Pancreas (tissue), 10 donors: Measurements from ENCODE around the gene UMPS. TPM values are rescaled to one million over a fixed set of nuclear protein-coding genes. Genes with fewer than 3 reads are reported as not detected.
A peak's percentile ranks its signal among the peaks of the same experiment; 100 is the strongest.
"Not testable (repeated sequence)": the region's sequence is repeated elsewhere in the genome, so short reads cannot be mapped to it uniquely, and the experiment has no call there.

Experiments used
- ATAC-seq, 4 donors: fragments of 200-7000 bp; cut with Tn5 transposase; one replicate each; pipeline versions ENCODE4 v1.8.0 to v1.9.1; 2020; ENCODE audit warnings: mild to moderate bottlenecking in 4 of 4, moderate library complexity in 4 of 4
- DNase-seq, 6 donors: peaks; one replicate each; pipeline ENCODE4 v3.0.0-alpha.2; 2020
- FAIRE-seq: peaks from 2 replicates; lab custom pipeline; 2012; peaks lifted over from hg19 to GRCh38; lab: Jason Lieb, UNC
- H3K27ac ChIP-seq, 4 donors: fragments of 200-600 bp; sonication (generic); 1 replicate in 3 of 4; 2 replicates in 1 of 4; pipeline versions ENCODE4 v1.5.0 to v1.8.0; 2020
- H3K27me3 ChIP-seq, 4 donors: fragments of 200-600 bp; one replicate each; pipeline ENCODE4 v1.8.0; 2021
- H3K36me3 ChIP-seq, 3 donors: fragments of 200-600 bp; sonication (generic) in 1 of 3; one replicate each; pipeline versions ENCODE4 v1.5.0 to v1.8.0; 2020 to 2021
- H3K4me1 ChIP-seq, 3 donors: fragments of 200-600 bp; one replicate each; pipeline ENCODE4 v1.8.0; 2021
- H3K4me3 ChIP-seq, 4 donors: fragments of 200-600 bp; sonication (generic) in 2 of 4; one replicate each; pipeline versions ENCODE4 v1.5.0 to v1.8.0; 2020 to 2021
- H3K9me3 ChIP-seq, 4 donors: fragments of 200-600 bp; one replicate each; pipeline ENCODE4 v1.8.0; 2021
- WGBS, 2 donors: extraction: QIAGEN DNeasy Blood & Tissue Kit; methylation state at CpG; one replicate each; pipeline ENCODE4 v1.1.7; 2013; 5-methylcytosine and 5-hydroxymethylcytosine counted together
- intact Hi-C, 3 donors: fragments of 100-400 bp; cut with DNase I; formaldehyde crosslinking; loops; one replicate each; pipeline versions ENCODE4 v1.11.1 to v1.14.2; 2022
- polyA plus RNA-seq, 2 donors: library from polyadenylated mRNA; stranded (reverse); fragments of 200-250 nt; gene quantifications; one replicate each; pipeline ENCODE4 v1.2.3, GENCODE V29; 2013
- total RNA-seq, 6 donors: library from RNA; stranded (reverse); fragmentation: NEBNext Ultra II Directional in 4 of 6; extraction: Animal tissue kit (Norgen Biotek cat#: 25700) in 4 of 6; gene quantifications; one replicate each; pipeline versions ENCODE4 v1.2.1 to v1.2.4, GENCODE V29; 2021 to 2023
- TF ChIP-seq, protein P1 (sequence below), 4 donors: fragments of 200-600 bp; sonication (generic) in 3 of 4; IDR thresholded peaks; one replicate each; pipeline versions ENCODE4 v1.5.0 to v1.8.0; 2021; ENCODE audit warnings: antibody characterized with exemption in 4 of 4
- donor health status: healthy with polysubstance abuse.
- donor health status: DM: no; HTN: no; CAD: no; lungs with moderate emphysema.
- donor health status: DM: no; HTN: no; CAD: no.
- donor health status: control.
- donor health status: control.
- donor health status: Bipolar disorder and iron deficiency.
- donor health status: DM: yes; HTN: yes; CAD: no.
- donor health status: DM: no; HTN: no; CAD: no.
- donor health status: DM: no; HTN: no; CAD: no.
- donor health status: DM: yes; HTN: yes; CAD: no.

The UMPS gene
- total and polyA plus RNA-seq, 8 donors = 6.6 to 20.1 (median 11.1) TPM

DNA sequence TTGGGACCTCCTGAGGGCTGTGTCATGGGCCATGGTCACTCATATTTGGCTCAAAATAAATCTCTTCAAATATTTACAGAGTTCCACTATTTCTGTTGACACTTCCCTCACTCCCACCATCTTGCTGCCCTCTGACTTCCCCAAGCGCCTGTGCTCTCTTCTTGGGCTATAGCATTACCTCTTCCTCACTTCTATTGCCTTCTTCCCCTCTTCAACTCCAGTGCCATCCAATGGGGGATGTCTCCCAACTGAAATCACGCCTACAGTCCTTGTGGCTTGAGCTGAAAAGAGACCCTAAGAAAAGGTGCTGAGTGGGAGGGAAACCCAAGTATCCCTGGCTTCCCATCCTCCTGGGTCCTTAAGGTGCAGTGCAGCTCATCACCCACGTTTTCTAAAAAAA, 21.8 kb downstream of the UMPS start:
- DNase-seq (no peak), ATAC-seq (no peak), FAIRE-seq (no peak)
- Histone ChIP-seq H3K4me3 (no peak overlapping the region), H3K9me3 (no peaks in the 10 kb centered on the region), H3K27me3 (no peaks in the 10 kb centered on the region), H3K4me1 (no peaks in the 10 kb centered on the region), H3K36me3 (no peaks in the 10 kb centered on the region), H3K27ac (no peak overlapping the region)
- WGBS, 2 donors = 71 to 84% methylated on average over 3 of the region's 3 CpGs
- TF ChIP-seq, protein P1, sequence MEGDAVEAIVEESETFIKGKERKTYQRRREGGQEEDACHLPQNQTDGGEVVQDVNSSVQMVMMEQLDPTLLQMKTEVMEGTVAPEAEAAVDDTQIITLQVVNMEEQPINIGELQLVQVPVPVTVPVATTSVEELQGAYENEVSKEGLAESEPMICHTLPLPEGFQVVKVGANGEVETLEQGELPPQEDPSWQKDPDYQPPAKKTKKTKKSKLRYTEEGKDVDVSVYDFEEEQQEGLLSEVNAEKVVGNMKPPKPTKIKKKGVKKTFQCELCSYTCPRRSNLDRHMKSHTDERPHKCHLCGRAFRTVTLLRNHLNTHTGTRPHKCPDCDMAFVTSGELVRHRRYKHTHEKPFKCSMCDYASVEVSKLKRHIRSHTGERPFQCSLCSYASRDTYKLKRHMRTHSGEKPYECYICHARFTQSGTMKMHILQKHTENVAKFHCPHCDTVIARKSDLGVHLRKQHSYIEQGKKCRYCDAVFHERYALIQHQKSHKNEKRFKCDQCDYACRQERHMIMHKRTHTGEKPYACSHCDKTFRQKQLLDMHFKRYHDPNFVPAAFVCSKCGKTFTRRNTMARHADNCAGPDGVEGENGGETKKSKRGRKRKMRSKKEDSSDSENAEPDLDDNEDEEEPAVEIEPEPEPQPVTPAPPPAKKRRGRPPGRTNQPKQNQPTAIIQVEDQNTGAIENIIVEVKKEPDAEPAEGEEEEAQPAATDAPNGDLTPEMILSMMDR (IDR thresholded peaks at IDR 0.05) = no peak
- intact Hi-C loops = loop anchor here in 1 of 3 donors (10.0 kb wide), 1 partner anchor 153 kb away; no protein-coding TSS in a partner anchor

DNA sequence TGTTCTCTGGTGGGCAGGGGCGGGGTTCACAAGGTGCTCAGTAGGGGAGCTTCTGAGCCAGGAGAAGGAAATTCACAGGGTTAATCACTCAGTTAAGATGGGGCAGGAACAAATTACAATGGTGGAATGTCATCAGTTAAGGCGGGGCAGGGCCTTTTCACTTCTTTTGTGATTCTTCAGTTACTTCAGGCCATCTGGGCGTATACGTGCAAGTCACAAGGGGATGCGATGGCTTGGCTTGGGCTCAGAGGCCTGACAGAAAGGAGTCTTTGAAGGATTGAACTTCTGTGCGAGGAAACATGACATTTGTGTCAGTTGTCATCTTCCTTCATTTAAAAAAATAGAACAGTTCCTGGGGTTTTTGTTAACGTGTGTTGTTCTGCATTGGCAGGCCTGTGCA, 27.7 kb downstream of the UMPS start:
- intact Hi-C loops = loop anchor here in 1 of 3 donors (10.0 kb wide), 1 partner anchor 147 kb away; no protein-coding TSS in a partner anchor
- not testable (repeated sequence) for H3K27me3 ChIP-seq, ATAC-seq, H3K4me1 ChIP-seq, H3K4me3 ChIP-seq, DNase-seq, FAIRE-seq, H3K27ac ChIP-seq, H3K9me3 ChIP-seq, H3K36me3 ChIP-seq
- 86 to 92% methylated on average over 7 of the region's 7 CpGs for WGBS, 2 donors

DNA sequence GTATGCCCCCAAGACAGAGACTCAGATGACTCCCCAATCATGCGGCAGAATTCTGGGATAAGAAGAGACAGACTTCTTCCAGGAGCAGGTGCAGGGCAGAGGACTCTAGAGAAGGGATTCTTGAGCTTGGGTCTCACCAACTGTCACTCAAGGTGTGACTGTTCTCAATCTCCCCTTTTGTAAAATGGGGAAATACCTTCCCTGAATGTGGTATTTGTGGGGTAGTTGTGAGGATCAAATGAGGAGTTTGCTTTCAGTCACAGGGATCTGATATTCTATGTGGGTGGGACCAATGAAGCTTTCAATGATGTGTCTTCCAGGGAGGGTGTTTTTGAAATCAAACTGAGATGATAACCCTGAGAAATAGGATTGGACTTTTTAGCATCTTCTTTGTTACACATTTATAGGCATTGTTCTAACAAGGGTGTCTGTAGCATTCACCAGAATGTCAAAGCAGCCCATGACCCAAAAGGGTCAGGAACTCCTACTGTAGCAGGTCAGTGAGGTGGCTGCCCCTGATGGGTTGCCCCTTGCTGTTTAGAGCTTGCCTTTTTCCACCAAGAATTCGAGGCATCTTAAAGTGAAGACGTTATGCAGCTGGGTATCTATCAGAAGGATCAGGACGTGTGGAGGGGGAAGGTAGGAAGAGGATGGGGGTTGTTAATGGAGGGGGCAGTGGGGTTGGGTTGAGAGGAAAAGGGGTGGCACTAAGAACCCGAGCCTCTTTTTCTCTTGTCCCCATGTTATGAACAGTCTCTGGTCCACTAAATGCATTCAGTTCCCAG, 28.8 kb downstream of the UMPS start:
- no peak overlapping the region for H3K4me3 ChIP-seq
- FAIRE-seq = no peak
- H3K36me3 ChIP-seq = peaks cover 0 to 12% (median 0%) of the 10 kb centered on the region in 3 donors
- TF ChIP-seq, protein P1 (IDR thresholded peaks at IDR 0.05) = no peak
- H3K4me1 ChIP-seq = peaks cover 0 to 9% (median 0%) of the 10 kb centered on the region in 3 donors
- 60 to 67% methylated on average over 5 of the region's 5 CpGs for WGBS, 2 donors
- H3K27me3 ChIP-seq = no peaks in the 10 kb centered on the region
- ATAC-seq = no peak
- no peak for DNase-seq
- intact Hi-C loops = loop anchor here in 1 of 3 donors (10.0 kb wide), 1 partner anchor 146 kb away; no protein-coding TSS in a partner anchor
- no peak overlapping the region for H3K27ac ChIP-seq
- no peaks in the 10 kb centered on the region for H3K9me3 ChIP-seq

DNA sequence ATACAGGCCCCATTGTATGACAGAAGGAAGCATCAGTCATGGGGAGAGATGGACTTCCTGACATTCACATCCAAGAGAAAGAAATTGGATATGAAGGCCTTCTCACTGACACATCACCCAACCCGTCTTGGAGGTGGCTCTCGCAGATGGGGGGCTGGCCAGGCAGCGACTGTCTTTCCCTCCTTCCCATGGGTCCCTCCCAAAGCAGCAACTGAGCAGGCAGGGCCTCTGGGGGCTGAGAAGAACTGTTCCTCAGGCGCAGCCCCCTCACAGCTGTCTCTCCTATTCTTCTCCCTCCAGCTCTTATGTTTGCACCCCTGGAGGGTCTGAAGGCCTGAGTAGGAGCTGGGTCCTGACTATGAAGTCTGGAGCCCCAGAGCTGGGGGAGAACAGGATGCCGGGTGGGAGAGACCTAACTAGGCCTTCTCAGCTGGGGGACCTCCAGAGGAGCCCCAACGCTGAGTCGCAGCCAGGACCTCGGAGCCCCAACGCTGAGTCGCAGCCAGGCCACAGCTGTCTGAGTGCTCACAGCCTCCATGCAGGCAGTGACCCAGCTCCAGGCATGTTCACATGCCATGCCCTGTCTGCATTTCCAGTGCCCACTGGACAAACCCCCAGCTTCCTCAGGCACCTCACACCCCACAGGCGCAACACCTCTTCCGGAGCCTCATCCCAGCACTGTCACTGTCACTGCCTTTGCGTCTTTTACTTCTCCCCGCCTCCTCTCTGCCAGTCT, 29.6 kb downstream of the UMPS start:
- DNase-seq (no peak), FAIRE-seq (no peak), ATAC-seq (no peak)
- 88 to 89% methylated on average over 14 of the region's 14 CpGs for WGBS, 2 donors
- H3K27me3 ChIP-seq = no peaks in the 10 kb centered on the region
- H3K36me3 ChIP-seq = peaks cover 0 to 18% (median 0%) of the 10 kb centered on the region in 3 donors
- intact Hi-C loops = loop anchor here in 1 of 3 donors (10.0 kb wide), 1 partner anchor 145 kb away; no protein-coding TSS in a partner anchor
- H3K4me3 ChIP-seq = no peak overlapping the region
- no peaks in the 10 kb centered on the region for H3K9me3 ChIP-seq
- H3K4me1 ChIP-seq = peaks cover 0 to 9% (median 0%) of the 10 kb centered on the region in 3 donors
- TF ChIP-seq, protein P1 (IDR thresholded peaks at IDR 0.05) = no peak
- H3K27ac ChIP-seq = no peak overlapping the region

DNA sequence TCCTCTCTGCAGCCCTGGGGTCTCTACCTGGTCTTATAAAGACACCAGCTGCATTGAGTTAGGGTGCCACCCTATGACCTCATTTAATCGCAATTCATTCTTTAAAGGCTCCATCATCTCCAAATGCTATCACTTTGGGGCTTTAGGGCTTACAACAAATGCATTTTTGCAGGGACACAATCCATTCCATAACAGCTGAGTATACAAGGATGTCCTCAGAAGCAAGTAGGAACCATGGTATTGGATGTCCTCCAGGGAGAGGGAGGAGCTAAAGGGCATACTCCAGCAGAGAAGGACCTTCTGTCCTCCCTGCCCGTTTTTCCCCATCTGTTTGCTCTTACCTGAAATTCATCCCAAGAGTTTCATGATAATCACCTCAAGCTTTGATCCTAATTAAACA, 30.3 kb downstream of the UMPS start:
- peaks cover 0 to 9% (median 0%) of the 10 kb centered on the region in 3 donors for H3K4me1 ChIP-seq
- H3K27ac ChIP-seq = no peak overlapping the region
- FAIRE-seq (no peak), ATAC-seq (peak; percentile 64 to 80 (median 74)), DNase-seq (no peak)
- no peaks in the 10 kb centered on the region for H3K27me3 ChIP-seq
- H3K4me3 ChIP-seq = no peak overlapping the region
- 36% methylated on average over 2 of the region's 2 CpGs for WGBS, 2 donors
- H3K9me3 ChIP-seq = no peaks in the 10 kb centered on the region
- TF ChIP-seq, protein P1 (IDR thresholded peaks at IDR 0.05) = no peak
- peaks cover 0 to 25% (median 0%) of the 10 kb centered on the region in 3 donors for H3K36me3 ChIP-seq
- intact Hi-C loops = no loop called here
